ENCODE results near the gene HCRT.
"Not testable (repeated sequence)": the region's sequence is repeated elsewhere in the genome, so short reads cannot be mapped to it uniquely, and the experiment has no call there.

Gene HCRT, protein sequence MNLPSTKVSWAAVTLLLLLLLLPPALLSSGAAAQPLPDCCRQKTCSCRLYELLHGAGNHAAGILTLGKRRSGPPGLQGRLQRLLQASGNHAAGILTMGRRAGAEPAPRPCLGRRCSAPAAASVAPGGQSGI

DNA sequence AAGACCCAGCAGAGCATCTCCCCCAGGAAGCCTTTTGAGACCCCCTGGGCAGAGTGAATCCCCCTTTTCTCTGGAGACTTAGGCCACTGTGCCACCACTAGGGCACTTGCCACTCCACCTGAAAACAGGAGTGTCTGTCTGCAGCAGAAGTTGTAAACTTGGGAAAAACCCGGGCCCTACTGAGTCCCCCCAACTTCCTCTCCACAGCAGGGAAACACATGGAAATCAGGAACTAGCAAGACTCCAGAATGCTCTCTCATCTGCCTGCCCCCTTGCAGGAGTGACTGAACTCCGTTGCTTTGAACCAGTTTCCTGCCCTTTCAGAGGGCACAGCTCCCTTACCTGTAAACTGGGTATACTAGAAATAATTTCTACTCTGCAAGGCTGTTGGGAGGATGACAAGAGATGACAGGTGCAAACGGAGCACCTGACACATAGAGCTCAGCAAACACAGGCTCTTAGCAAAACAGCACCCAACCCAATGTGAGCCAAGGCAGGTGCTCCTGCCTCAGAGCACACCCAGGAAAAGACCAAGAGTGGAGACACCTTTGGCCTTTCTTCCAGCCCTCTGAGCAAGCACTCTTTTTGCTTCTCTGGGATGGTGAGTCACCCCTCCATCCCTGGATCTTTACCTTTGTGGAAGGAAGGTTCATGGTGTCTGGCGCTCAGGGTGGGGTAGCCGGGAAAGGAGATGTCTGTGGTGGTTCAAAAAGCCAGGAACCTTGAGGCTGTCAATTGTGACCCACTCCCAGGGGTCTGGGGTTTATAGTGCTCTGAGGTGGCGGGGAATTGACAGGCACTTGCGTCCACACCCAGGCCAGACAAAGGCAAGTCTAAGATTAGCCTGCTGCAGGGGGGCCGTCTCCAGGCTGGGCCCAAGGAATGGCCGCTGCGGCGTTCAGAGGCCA is at the start of gene HCRT:
Gene HCRT (minus strand): TSS at position 740 of the 908 bp plus-strand sequence. CDS start 87 bp downstream, at position 653.
- DNase-seq (ENCODE audit: low read depth in 3 of 3, low spot score in 1 of 3): no peak

DNA sequence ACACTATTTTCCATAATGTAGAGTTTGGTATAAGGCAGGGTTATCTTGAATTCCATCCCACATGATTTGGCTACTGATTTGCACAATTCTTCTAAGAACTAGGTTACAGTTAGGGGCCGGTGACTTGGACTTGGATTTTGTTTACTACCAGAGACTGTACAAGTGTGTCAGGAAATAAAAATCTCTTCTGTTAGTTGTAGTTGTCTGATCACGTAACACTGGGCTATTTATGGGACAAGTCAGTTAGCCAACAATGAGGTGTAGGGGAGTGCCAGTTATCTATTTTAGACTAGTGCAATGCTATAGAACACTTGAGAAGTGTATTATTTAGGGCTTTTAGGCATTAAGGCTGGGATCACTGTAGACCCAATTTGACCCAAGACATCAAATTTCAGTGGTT is 48.7 kb upstream of the HCRT start:
- DNase-seq (ENCODE audit: low read depth in 3 of 3, low spot score in 1 of 3): no peak

DNA sequence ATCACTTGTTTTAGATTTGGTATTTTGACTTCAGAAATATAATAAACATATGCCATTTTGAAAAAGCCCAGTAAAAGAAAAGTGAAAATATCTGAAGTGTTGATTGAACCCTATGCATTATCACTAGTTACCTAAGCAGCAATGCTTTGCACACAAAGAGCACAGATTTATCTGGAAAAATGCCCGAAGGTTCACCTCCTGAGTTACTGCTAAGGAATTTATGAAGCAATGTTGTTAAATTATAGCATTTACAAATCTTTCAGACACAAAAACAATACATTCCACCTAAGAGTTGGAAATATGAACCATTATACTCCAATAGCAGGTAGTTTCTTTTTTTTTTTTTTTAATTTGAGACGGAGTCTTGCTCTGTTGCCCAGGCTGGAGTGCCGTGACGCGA is 47.9 kb upstream of the HCRT start:
- no peak for DNase-seq (ENCODE audit: low read depth in 3 of 3, low spot score in 1 of 3)

DNA sequence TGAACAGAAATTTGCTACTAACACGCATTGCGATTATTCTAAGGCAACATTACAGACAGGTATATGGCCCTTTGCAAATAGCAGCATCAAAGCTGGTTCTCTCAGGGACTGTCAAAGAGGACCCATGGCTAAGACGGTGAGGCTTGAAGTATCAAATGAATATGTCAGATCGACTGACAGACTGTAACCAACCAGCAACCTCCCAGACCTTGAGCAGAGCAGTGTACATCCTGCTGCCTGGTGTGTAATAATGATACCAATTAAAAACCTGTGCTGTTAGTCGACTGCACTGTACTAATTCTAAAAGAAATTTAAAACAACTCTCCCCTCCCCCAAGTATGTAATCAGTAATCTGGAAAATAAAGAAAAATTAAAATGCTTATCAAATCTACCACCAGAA is 45.0 kb upstream of the HCRT start:
- DNase-seq (ENCODE audit: low read depth in 3 of 3, low spot score in 1 of 3): no peak

DNA sequence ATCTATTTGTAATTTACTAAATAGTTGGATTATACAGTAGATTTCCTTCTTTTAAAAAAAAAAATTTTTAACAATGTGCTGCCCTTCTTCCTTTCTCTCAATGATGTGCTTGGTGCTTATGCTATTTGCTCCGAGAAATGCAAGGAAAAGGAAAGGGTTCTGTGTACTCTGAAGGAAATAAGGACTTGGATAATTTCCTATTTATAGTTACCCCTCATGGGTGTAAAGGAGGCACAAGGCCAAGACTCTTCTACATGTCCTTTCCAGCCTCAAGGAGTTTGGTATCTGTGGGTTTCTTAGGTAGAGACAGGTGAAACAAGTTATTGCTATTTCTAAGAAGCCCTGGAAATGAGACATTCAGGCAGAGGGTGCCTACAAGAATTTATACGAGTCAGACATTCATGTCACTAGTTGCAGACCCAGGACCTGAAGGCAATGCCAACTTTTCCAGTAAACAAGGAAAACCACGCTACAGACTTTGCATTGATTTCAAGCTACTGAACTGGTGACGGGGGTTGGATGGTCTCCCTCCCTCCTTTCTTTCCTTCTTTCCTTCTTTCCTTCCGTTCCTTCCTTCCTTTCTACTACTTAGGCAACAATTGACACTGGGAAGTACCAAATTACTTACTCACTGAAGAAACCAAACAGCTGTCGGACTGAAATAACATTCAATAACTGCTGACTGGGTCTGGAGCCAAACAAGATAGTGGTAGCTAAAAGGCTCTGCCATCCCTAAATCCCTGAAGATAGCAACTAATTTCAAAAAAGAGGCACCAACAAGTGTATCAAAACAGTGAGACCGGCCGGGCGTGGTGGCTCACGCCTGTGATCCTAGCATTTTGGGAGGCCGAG is 42.8 kb upstream of the HCRT start:
- DNase-seq (ENCODE audit: low read depth in 3 of 3, low spot score in 1 of 3): no peak

DNA sequence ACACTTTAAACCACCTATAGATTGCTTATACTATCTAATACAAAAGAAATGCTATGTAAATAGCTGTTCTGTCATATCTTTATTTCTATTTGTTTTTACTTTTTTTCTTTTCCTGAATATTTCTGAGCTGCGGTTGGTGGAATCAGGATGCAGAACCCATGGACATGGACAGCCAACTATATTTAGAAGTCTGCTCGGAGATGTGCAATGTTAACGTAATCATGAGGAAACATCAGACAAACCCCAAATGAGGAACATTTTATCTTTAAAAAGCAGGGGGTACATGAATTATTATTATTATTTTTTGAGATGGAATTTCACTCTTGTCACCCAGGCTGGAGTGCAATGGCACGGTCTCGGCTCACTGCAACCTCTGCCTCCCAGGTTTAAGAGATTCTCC is 40.4 kb upstream of the HCRT start:
- DNase-seq (ENCODE audit: low read depth in 3 of 3, low spot score in 1 of 3): no peak

DNA sequence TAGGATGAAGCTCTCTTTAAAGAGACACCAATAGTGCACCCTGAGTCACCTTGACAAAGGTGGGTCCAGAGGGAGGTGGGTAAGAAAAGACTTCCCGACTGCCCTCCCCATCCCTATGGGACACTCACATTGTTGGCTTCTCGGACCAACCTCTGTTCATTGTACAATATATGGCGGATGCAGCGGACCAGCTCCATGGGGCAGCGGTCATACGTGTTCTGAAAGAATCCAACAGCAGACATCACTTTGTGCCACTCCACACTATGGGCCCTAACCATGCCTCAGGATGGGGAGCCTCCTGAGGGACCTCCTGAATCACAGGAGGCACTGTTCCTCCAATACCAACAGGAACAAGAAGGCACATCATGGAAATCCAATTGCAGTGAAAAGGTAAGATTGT is 39.4 kb upstream of the HCRT start:
- DNase-seq (ENCODE audit: low read depth in 3 of 3, low spot score in 1 of 3): no peak

DNA sequence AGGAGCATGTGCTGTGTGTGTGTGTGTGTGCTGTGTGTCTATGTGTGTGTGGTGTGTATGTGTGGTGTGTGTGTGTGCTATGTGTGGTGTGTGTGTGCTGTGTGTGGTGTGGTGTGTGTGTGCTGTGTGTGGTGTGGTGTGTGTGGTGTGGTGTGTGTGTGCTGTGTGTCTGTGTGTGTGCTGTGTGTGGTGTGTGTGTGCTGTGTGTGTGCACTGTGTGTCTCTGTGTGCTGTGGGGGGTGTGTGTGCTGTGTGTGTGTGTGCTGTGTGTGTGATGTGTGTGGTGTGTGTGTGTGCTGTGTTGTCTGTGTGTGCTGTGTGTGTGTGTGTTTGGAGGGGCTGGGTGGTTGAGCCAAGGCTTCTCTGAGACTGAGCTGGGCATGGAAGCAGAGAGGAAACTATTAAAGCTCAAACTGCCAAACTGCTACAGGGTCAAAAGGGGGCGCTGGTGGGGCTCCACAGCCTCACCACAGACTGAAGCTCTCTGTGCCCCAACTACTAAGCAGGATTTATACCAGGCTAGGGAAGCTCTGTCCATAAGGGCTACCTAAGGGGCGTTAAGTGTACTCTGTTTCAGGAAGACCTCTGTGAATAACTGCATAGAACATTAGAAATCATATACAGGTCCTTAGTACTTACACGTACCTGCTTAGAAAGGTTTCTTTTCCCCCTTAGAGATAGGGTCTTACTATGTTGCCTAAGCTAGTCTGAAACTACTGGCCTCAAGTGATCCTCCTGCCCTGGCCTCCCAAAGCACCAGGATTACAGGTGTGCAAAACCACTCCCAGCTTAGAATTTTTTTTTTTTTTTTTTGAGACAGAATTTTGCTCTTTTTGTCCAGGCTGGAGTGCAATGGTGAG is 36.9 kb upstream of the HCRT start:
- peak; percentile 10 to 42 (median 25) for DNase-seq (ENCODE audit: low read depth in 3 of 3, low spot score in 1 of 3)

DNA sequence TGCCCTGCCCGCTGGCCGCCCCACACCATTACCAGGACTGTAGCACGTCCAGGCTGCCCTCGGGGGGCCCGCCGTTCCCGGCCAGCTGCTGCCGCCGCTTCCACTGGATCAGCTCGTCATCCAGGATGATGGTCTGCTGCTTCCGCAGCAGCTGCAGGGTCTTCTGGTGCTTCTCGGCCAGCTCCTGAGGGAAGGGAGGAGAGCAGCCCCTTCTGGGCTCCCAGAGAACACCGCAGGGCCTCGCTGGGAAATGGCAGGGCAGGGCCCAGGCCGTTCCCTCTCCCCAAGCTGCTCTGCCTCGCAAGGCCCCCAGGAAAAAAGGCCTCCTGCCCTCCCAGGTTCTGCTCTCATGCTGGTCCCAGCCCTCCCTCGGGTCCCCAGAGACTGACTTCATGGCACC is 34.0 kb upstream of the HCRT start:
- DNase-seq (ENCODE audit: low read depth in 3 of 3, low spot score in 1 of 3): not testable (repeated sequence)

DNA sequence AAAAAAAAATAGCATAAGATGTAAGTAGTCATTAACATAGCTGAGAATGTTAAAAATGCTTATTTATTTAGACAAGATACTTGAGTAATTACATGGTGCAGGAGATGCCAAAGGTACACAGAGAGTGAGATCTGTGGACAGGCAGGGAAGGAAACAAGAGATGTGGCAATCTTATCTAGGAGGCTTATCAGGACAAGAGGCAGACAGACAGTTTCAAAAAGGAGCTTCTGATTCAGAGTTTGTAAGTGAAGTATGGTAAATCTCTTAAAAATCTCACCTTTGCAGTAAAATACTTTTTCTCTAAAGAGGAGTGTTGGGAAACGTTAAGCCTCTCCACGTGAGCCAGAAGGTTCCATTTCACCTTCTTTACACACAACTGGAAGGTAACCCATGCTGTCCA is 28.9 kb upstream of the HCRT start:
- DNase-seq (ENCODE audit: low read depth in 3 of 3, low spot score in 1 of 3): no peak

DNA sequence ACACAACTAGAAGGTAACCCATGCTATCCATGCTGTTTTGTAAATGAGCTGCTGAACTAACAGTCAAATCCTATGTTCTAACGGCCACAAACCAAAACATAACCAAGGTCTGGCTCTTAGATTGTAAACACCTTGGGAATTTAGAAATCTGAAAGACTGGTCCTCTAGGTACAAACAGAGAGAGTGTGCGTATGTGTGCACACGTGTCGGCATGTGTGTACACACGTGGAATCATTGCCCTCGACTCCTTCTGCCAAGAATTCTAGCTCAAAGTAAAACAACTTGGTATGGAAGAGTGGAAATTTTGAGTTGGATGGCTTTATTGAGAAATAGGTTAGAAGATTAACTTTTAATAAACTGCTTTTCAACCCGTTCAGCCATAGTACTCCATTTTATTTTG is 27.1 kb upstream of the HCRT start:
- no peak for DNase-seq (ENCODE audit: low read depth in 3 of 3, low spot score in 1 of 3)

DNA sequence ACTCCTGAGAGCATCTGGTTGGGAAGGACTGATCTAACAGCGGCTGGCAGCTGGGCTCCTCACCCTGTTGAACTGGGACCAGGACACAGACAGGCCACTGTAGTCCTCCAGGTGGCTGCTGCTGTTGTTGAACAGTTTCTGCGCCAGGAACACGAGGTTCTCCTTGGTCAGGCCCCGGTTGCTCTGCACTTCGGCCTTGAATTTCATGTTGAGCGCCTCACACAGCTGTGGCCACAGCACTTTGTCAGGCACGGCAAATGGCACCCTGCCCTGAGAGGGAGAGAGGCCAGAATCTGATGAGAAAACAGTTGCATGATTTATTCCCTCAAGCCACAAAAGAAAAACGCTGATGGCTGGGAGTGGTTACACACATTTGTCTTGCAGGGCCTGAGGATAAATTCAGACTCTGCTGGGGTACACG is 26.7 kb upstream of the HCRT start:
- not testable (repeated sequence) for DNase-seq (ENCODE audit: low read depth in 3 of 3, low spot score in 1 of 3)

DNA sequence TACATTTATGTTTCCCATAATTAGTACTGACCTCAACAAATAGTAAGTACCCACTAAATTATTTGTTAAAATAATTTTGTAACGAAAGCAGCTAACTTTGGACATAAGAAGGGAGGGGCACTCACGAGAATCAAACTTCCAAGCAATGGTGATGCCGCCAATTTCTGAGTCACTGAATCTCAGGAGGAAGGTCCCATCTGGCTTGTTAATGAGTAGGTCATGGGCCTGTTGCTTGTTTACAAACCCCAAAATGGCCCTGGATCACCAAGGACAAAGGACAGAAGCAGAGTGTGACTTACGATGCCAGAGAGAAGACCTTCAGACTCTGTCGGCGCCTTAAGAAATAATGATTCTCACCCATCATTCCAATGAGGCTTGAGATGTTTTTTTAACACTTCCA is 24.8 kb upstream of the HCRT start:
- no peak for DNase-seq (ENCODE audit: low read depth in 3 of 3, low spot score in 1 of 3)

DNA sequence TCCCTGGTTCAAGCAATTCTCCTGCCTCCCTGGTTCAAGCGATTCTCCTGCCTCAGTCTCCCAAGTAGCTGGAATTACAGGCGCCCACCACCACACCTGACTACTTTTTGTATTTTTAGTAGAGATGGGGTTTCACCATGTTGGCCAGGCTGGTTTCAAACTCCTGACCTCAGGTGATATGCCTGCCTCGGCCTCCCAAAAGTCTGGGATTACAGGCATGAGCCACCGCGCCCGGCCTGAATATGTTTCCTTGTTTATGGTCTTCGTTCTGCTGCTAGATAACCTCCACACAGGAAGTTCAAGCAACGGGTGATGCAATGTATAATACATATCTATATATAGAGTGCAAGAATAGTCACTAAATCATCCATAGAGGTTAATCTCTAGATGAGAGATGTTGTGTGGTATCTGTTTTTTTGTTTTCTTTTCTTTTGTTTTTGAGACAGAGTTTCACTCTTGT is 20.9 kb upstream of the HCRT start:
- not testable (repeated sequence) for DNase-seq (ENCODE audit: low read depth in 3 of 3, low spot score in 1 of 3)

DNA sequence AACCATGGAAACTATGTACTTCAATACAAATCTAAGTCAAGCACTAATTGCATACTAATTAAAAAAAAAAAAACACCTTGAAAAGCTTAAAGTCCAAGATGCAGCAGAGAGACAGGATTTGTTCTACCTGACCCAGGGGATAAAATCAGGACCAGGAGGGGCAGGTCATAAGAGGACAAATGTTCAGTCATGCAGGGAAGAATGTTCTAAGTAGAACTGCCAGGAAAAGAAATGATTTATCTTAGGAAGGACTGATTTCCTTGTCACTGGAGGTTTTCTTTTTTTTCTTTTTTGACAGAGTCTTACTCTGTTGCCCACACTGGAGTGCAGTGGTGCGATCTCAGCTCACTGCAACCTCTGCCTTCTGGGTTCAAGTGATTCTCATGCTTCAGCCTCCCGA is 18.1 kb upstream of the HCRT start:
- DNase-seq (ENCODE audit: low read depth in 3 of 3, low spot score in 1 of 3): no peak

DNA sequence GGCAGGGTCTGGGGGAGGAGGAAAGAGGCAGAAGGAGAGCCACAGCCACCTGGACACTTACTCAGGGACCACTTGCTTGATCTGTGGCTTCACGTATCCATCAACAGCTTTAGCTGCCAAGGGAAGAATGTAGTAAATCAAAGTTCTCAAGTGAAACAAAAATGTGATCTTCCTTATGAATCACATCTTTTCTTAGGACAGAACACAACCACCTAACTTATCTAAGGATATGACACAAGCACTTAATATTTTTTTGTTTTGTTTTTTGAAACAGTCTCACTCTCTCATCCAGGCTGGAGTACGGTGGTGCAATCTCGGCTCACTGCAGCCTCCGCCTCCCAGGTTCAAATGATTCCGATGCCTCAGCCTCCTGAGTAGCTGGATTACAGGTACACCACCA is 17.4 kb upstream of the HCRT start:
- no peak for DNase-seq (ENCODE audit: low read depth in 3 of 3, low spot score in 1 of 3)

DNA sequence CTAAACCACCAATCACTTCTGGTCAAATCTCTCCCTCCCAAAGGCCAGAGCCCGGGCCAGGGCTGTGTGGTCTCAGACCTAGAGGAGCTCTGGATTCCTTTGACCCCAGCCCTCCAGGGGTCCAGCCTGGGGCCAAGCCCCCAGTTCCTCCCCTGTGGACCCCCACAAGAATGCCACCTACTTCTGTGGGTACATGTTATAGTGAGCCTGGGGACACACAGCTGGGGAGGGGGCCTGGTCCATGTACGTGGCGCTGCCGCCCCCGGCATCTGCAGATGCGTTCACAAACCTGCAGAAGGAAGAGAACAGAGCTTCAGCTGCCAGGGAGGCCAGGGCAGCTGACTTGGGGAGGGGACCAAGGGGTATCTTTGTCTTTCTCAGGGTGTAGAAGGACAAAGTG is 16.9 kb upstream of the HCRT start:
- DNase-seq (ENCODE audit: low read depth in 3 of 3, low spot score in 1 of 3): no peak

DNA sequence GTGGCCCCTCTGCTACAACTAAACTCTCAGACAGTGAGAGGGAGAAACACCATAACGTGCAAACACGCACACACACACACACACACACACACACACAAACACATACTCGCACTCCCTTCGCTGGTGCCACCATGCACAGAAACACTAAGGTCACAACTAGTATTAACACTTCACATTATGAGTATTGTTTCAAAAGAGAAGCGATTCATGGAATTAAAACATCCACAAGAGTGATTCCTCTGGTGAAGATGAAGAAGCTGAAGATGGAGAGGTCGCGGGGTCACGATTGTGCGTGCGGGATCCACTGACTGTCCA is 16.2 kb upstream of the HCRT start:
- DNase-seq (ENCODE audit: low read depth in 3 of 3, low spot score in 1 of 3): no peak

DNA sequence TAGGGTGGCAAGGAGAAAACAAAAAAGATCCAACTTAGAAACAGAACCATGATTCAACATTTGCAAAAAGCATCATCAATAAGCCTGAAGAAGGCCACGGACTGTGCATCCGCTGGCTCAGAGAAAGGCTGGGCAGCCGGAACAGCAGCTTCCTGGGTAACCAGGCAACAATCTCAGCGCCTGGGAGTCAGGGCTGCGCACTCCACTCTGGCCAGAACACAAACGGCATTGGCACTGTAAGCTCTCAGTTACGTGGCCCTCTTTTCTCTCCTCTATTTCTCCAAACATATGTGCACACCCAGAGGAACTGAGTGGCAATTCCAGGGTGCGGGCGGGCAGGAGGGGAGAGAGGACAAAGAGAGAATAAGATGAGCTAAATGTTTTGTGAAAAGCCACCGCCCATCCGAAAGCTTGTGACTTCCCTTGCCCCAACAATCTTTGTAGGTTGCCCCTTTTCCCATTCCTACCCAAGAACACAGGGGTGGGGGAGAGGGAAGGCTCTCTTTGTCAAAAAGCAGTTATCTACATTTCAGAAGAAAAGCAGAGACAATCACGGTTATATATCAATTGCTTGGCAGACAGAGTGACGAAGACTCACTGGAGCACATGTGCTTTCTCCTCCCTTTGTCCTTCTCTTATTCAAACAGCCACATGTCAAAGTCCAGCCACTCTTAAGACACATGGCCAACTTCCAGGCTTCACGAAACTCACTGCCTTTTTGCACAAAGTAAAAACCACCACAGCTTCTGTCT is 15.6 kb upstream of the HCRT start:
- no peak for DNase-seq (ENCODE audit: low read depth in 3 of 3, low spot score in 1 of 3)

DNA sequence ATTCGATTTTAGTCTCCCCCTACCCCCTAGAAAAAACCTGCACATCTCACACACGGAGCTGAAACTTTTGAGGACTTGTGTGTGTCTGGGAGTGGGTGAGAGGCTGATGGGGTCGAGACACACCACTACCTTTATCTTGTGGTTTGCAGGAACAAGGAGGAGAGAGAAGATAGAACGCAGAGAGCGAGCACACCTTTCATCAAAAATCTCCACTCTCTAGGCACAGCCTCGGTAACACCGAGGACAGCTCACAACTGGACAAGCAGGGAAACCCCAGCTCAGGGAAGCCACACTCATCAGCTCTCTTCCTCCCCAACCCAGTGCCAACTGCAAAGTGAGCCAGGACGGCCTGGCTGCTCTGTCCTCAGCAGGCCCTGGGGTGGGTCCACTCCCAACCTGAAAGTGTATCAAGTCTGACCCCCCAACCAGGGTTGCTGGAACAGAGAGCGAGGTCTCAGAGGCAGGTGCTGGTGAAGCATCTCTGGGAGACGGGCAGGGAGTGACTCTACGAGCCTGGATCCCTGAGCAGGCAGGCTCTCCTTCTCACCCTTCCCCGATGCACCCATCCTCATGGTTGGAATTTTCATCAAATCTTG is 14.3 kb upstream of the HCRT start:
- DNase-seq (ENCODE audit: low read depth in 3 of 3, low spot score in 1 of 3): no peak

All from stimulated activated CD4-positive, alpha-beta T cell treated with anti-CD3 and anti-CD28 coated beads, TNF-alpha, amount 100 ng/mL, for 1 hour (primary cell).